Measurements from ENCODE around the gene TIMMDC1. TPM values are rescaled to one million over a fixed set of nuclear protein-coding genes. Genes with fewer than 3 reads are reported as not detected.
"Not testable (repeated sequence)": the region's sequence is repeated elsewhere in the genome, so short reads cannot be mapped to it uniquely, and the experiment has no call there.

Gene TIMMDC1
- total RNA-seq, 2 donors from 2014 or later: 88.6 to 128 TPM

DNA sequence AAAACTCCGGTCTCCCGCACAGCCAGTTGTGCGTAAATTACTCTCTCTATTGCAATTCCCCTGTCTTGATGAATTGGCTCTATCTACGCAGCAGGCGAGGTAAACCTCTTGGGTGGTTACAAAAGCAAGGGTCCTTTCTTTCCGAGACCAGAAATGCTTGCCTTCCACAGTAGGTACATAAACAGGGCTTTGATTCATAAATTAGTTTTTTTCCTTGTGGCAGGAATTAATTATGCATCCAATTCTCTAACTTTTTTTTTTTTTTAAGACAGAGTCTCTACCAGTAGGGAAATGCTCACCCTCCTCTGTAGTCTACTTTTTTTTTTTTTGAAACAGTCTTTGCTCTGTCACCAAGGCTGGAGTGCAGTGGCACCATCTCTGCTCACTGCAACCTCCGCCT, 44.8 kb downstream of the TIMMDC1 start:
- H3K4me1 ChIP-seq: no peaks in the 10 kb centered on the region
- no peaks in the 10 kb centered on the region for H3K27me3 ChIP-seq
- no peaks in the 10 kb centered on the region for H3K9me3 ChIP-seq
- no peak for TF ChIP-seq CTCF (IDR thresholded peaks at IDR 0.05)
- H3K36me3 ChIP-seq: no peaks in the 10 kb centered on the region
- no peak overlapping the region for H3K9ac ChIP-seq (ENCODE audit: low read depth in 2 of 2, low read length in 2 of 2)
- intact Hi-C loops (cut with DNase I): no loop called here
- H3K4me3 ChIP-seq: no peak overlapping the region
- H3K27ac ChIP-seq: no peak overlapping the region
- DNase-seq: no peak

- Histone ChIP-seq H3K9ac (ENCODE audit: low read depth in 2 of 2, low read length in 2 of 2) (no peak overlapping the region), H3K4me1 (no peaks in the 10 kb centered on the region), H3K36me3 (no peaks in the 10 kb centered on the region), H3K27me3 (no peaks in the 10 kb centered on the region), H3K4me3 (no peak overlapping the region), H3K9me3 (no peaks in the 10 kb centered on the region), H3K27ac (no peak overlapping the region)
- intact Hi-C loops (cut with DNase I): no loop called here
- TF ChIP-seq CTCF (IDR thresholded peaks at IDR 0.05): no peak
- DNase-seq: no peak
These were observed 48.9 kb downstream of the TIMMDC1 start for GRCh38 chr3:119547227-119547626.

GRCh38 chr3:119548341-119548740, 50.0 kb downstream of the TIMMDC1 start:
- Histone ChIP-seq H3K36me3 (no peaks in the 10 kb centered on the region), H3K4me1 (no peaks in the 10 kb centered on the region), H3K27ac (no peak overlapping the region), H3K4me3 (no peak overlapping the region), H3K9me3 (no peaks in the 10 kb centered on the region), H3K9ac (ENCODE audit: low read depth in 2 of 2, low read length in 2 of 2) (no peak overlapping the region), H3K27me3 (no peaks in the 10 kb centered on the region)
- intact Hi-C loops (cut with DNase I): no loop called here
- DNase-seq: no peak
- TF ChIP-seq CTCF (IDR thresholded peaks at IDR 0.05): no peak

DNA sequence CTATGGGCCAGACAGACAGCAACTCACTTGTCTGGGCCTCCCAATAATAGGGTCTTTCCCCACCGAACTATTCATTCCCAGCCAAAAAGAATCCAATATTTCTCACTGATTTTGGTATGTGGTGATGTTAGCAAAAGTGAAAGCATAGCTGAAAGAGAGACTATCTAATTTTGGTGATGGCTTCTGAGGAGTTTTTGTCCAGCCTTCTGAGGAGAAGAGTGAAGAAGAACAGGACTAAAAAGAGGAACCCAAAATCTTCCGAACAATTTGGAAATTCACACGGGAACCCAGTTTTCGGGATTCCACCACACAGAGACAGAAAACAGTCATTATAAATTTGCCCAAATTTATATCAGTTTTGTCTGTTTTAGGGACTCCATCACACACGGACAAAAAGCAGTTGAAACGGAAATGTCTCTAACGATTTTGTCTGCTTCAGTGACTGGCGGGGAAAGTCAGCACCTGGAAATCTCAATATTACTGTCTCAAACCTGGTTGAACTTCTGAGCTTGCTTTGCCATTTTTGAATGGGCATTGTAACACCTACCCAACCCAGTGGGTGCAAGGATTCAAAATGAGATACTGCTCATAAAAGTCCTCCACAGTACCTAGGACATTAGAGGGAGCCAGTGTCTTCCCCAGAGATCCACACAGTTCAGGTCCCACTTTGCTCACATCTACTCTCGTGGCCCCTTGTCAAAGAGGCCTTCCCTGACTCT, 52.0 kb downstream of the TIMMDC1 start:
- Histone ChIP-seq H3K27ac (no peak overlapping the region), H3K9ac (ENCODE audit: low read depth in 2 of 2, low read length in 2 of 2) (no peak overlapping the region), H3K36me3 (no peaks in the 10 kb centered on the region), H3K27me3 (no peaks in the 10 kb centered on the region), H3K4me3 (no peak overlapping the region), H3K9me3 (no peaks in the 10 kb centered on the region), H3K4me1 (no peaks in the 10 kb centered on the region)
- intact Hi-C loops (cut with DNase I): no loop called here
- DNase-seq: no peak
- no peak for TF ChIP-seq CTCF (IDR thresholded peaks at IDR 0.05)

- H3K9me3 ChIP-seq: no peaks in the 10 kb centered on the region
- no peaks in the 10 kb centered on the region for H3K36me3 ChIP-seq
- DNase-seq: no peak
- no peak overlapping the region for H3K9ac ChIP-seq (ENCODE audit: low read depth in 2 of 2, low read length in 2 of 2)
- H3K4me1 ChIP-seq: no peaks in the 10 kb centered on the region
- intact Hi-C loops (cut with DNase I): no loop called here
- no peak for TF ChIP-seq CTCF (IDR thresholded peaks at IDR 0.05)
- no peak overlapping the region for H3K27ac ChIP-seq
- H3K27me3 ChIP-seq: no peaks in the 10 kb centered on the region
- no peak overlapping the region for H3K4me3 ChIP-seq
These were observed 53.3 kb downstream of the TIMMDC1 start for GRCh38 chr3:119551598-119551997.

GRCh38 chr3:119552928-119553327, 54.6 kb downstream of the TIMMDC1 start:
- H3K27ac ChIP-seq; H3K36me3 ChIP-seq; DNase-seq; H3K9ac ChIP-seq (ENCODE audit: low read depth in 2 of 2, low read length in 2 of 2); H3K4me3 ChIP-seq; H3K27me3 ChIP-seq; H3K9me3 ChIP-seq; intact Hi-C loops (cut with DNase I); H3K4me1 ChIP-seq: not testable (repeated sequence)
